Activated CD4-positive, alpha-beta memory T cell treated with anti-CD3 and anti-CD28 coated beads for 36 hours (primary cell): Measurements from ENCODE around the gene STX2. TPM values are rescaled to one million over a fixed set of nuclear protein-coding genes. Genes with fewer than 3 reads are reported as not detected.
"Not testable (repeated sequence)": the region's sequence is repeated elsewhere in the genome, so short reads cannot be mapped to it uniquely, and the experiment has no call there.

Source experiments
- CTCF ChIA-PET: fragments of 350-600 bp; sonication (Branson Sonifier 250); formaldehyde crosslinking; loops from one replicate; lab custom pipeline; 2021; ENCODE audit warnings: antibody characterized with exemption, inconsistent platforms; lab: Charles Lee
- POLR2A ChIA-PET: fragments of 350-600 bp; sonication (Branson Sonifier 250); formaldehyde crosslinking; loops from one replicate; lab custom pipeline; 2021; ENCODE audit warnings: antibody characterized with exemption; lab: Charles Lee
- DNase-seq: peaks from one replicate; pipeline ENCODE4 v3.0.0-alpha.2; 2020
- H3K27ac Mint-ChIP-seq: one replicate; pipeline ENCODE4 v1.8.0; 2021; ENCODE audit warnings: mixed read lengths
- H3K27me3 Mint-ChIP-seq: one replicate; pipeline ENCODE4 v1.8.0; 2021; ENCODE audit warnings: mixed read lengths
- H3K36me3 Mint-ChIP-seq: one replicate; pipeline ENCODE4 v1.8.0; 2021; ENCODE audit warnings: mixed read lengths
- H3K4me1 Mint-ChIP-seq: one replicate; pipeline ENCODE4 v1.8.0; 2021; ENCODE audit warnings: low read depth, mixed read lengths
- H3K4me3 Mint-ChIP-seq: one replicate; pipeline ENCODE4 v1.8.0; 2021; ENCODE audit warnings: mild to moderate bottlenecking, mixed read lengths
- H3K9me3 Mint-ChIP-seq: one replicate; pipeline ENCODE4 v1.8.0; 2021; ENCODE audit warnings: mixed read lengths
- intact Hi-C: fragments of 100-400 bp; cut with micrococcal nuclease; formaldehyde crosslinking; loops from one replicate; pipeline ENCODE4 v1.15.1; 2023
- total RNA-seq, 2 experiments: library from RNA; stranded (reverse); gene quantifications; one replicate each; pipeline ENCODE4 v1.2.3, GENCODE V29; 2021

STX2 gene
- total RNA-seq, 2 experiments from 2014 or later = 18.1 to 22.8 TPM

GRCh38 chr12:130863298-130863697, 24.2 kb upstream of the STX2 start:
- no peak overlapping the region for H3K4me3 Mint-ChIP-seq
- DNase-seq = no peak
- ChIA-PET POLR2A (no interaction called here), CTCF (no interaction called here)
- intact Hi-C loops = no loop called here
- H3K27ac Mint-ChIP-seq = no peak overlapping the region
- H3K27me3 Mint-ChIP-seq = no peaks in the 10 kb centered on the region
- peaks cover 6% of the 10 kb centered on the region for H3K4me1 Mint-ChIP-seq
- no peaks in the 10 kb centered on the region for H3K9me3 Mint-ChIP-seq
- H3K36me3 Mint-ChIP-seq = no peaks in the 10 kb centered on the region

GRCh38 chr12:130862771-130863170, 23.7 kb upstream of the STX2 start:
- H3K9me3 Mint-ChIP-seq, CTCF ChIA-PET, DNase-seq, H3K4me3 Mint-ChIP-seq, H3K4me1 Mint-ChIP-seq, H3K27me3 Mint-ChIP-seq, H3K36me3 Mint-ChIP-seq, H3K27ac Mint-ChIP-seq, intact Hi-C loops, POLR2A ChIA-PET: not testable (repeated sequence)

GRCh38 chr12:130862161-130862560, 23.1 kb upstream of the STX2 start:
- ChIA-PET CTCF (no interaction called here), POLR2A (no interaction called here)
- peaks cover 3% of the 10 kb centered on the region for H3K4me1 Mint-ChIP-seq
- DNase-seq = no peak
- intact Hi-C loops = no loop called here
- no peaks in the 10 kb centered on the region for H3K27me3 Mint-ChIP-seq
- H3K27ac Mint-ChIP-seq = no peak overlapping the region
- H3K9me3 Mint-ChIP-seq = peaks cover 6% of the 10 kb centered on the region
- no peak overlapping the region for H3K4me3 Mint-ChIP-seq
- H3K36me3 Mint-ChIP-seq = peaks cover under 1% of the 10 kb centered on the region

GRCh38 chr12:130860311-130860710, 21.3 kb upstream of the STX2 start:
- Mint-ChIP-seq H3K36me3 (peaks cover 5% of the 10 kb centered on the region), H3K4me3 (no peak overlapping the region), H3K9me3 (peaks cover 11% of the 10 kb centered on the region), H3K27ac (no peak overlapping the region), H3K4me1 (peaks cover 5% of the 10 kb centered on the region), H3K27me3 (peaks cover 3% of the 10 kb centered on the region)
- DNase-seq = no peak
- ChIA-PET CTCF (no interaction called here), POLR2A (no interaction called here)
- intact Hi-C loops = no loop called here

- POLR2A ChIA-PET = interaction anchor here (0.7 kb wide), 1 partner anchor 31 kb away, joined by 3 read pairs; no protein-coding TSS in a partner anchor
- no peak overlapping the region for H3K4me3 Mint-ChIP-seq
- H3K36me3 Mint-ChIP-seq = peaks cover 5% of the 10 kb centered on the region
These were observed 20.1 kb upstream of the STX2 start for GRCh38 chr12:130859161-130859560.

GRCh38 chr12:130858084-130858483, 19.0 kb upstream of the STX2 start:
- Mint-ChIP-seq H3K4me3 (no peak overlapping the region), H3K4me1 (peaks cover 5% of the 10 kb centered on the region), H3K27me3 (peaks cover 3% of the 10 kb centered on the region), H3K9me3 (peaks cover 11% of the 10 kb centered on the region), H3K36me3 (peaks cover 5% of the 10 kb centered on the region), H3K27ac (no peak overlapping the region)
- ChIA-PET POLR2A (no interaction called here), CTCF (interaction anchor here (1.2 kb wide), 1 partner anchor 13 kb away, joined by 5 read pairs; no protein-coding TSS in a partner anchor)
- intact Hi-C loops = no loop called here
- DNase-seq = no peak

More at GRCh38 chr12:130859161-130859560, 20.1 kb upstream of the STX2 start:
- H3K9me3 Mint-ChIP-seq = peaks cover 11% of the 10 kb centered on the region
- CTCF ChIA-PET = interaction anchor here (0.7 kb wide), 1 partner anchor 460 kb away, joined by 3 read pairs; no protein-coding TSS in a partner anchor
- no peak overlapping the region for H3K27ac Mint-ChIP-seq
- no peak for DNase-seq
- peaks cover 5% of the 10 kb centered on the region for H3K4me1 Mint-ChIP-seq
- intact Hi-C loops = no loop called here
- peaks cover 3% of the 10 kb centered on the region for H3K27me3 Mint-ChIP-seq

GRCh38 chr12:130856088-130856487, 17.0 kb upstream of the STX2 start:
- no peak overlapping the region for H3K27ac Mint-ChIP-seq
- intact Hi-C loops = no loop called here
- peaks cover 5% of the 10 kb centered on the region for H3K36me3 Mint-ChIP-seq
- peaks cover 3% of the 10 kb centered on the region for H3K27me3 Mint-ChIP-seq
- H3K9me3 Mint-ChIP-seq = peaks cover 11% of the 10 kb centered on the region
- peaks cover 5% of the 10 kb centered on the region for H3K4me1 Mint-ChIP-seq
- DNase-seq = no peak
- no peak overlapping the region for H3K4me3 Mint-ChIP-seq
- ChIA-PET CTCF (interaction anchor here (1.4 kb wide), 1 partner anchor 11 kb away, joined by 3 read pairs; no protein-coding TSS in a partner anchor), POLR2A (no interaction called here)

GRCh38 chr12:130850418-130851021, 11.5 kb upstream of the STX2 start:
- POLR2A ChIA-PET = no interaction called here
- no peak for DNase-seq
- peaks cover 1% of the 10 kb centered on the region for H3K27me3 Mint-ChIP-seq
- no peaks in the 10 kb centered on the region for H3K36me3 Mint-ChIP-seq
- no peaks in the 10 kb centered on the region for H3K4me1 Mint-ChIP-seq
- H3K27ac Mint-ChIP-seq = no peak overlapping the region
- no peaks in the 10 kb centered on the region for H3K9me3 Mint-ChIP-seq
- intact Hi-C loops = no loop called here
- H3K4me3 Mint-ChIP-seq = no peak overlapping the region
- CTCF ChIA-PET = interaction anchor here (0.8 kb wide), 1 partner anchor 11 kb away, joined by 3 read pairs; the partner anchor contains the start of gene STX2

GRCh38 chr12:130849561-130850417, 10.7 kb upstream of the STX2 start:
- no peaks in the 10 kb centered on the region for H3K9me3 Mint-ChIP-seq
- no peaks in the 10 kb centered on the region for H3K4me1 Mint-ChIP-seq
- POLR2A ChIA-PET = no interaction called here
- H3K4me3 Mint-ChIP-seq = no peak overlapping the region
- no peaks in the 10 kb centered on the region for H3K36me3 Mint-ChIP-seq
- no peak for DNase-seq
- H3K27me3 Mint-ChIP-seq = no peaks in the 10 kb centered on the region
- H3K27ac Mint-ChIP-seq = no peak overlapping the region
- intact Hi-C loops = no loop called here
- CTCF ChIA-PET = interaction anchor here (0.8 kb wide), 1 partner anchor 10 kb away, joined by 3 read pairs; the partner anchor contains the start of gene STX2

GRCh38 chr12:130848785-130849305, 9.8 kb upstream of the STX2 start:
- POLR2A ChIA-PET, H3K36me3 Mint-ChIP-seq: not testable (repeated sequence)

GRCh38 chr12:130848105-130848504, 9.1 kb upstream of the STX2 start:
- H3K9me3 Mint-ChIP-seq, H3K27ac Mint-ChIP-seq, H3K27me3 Mint-ChIP-seq, H3K4me3 Mint-ChIP-seq, H3K4me1 Mint-ChIP-seq, H3K36me3 Mint-ChIP-seq, POLR2A ChIA-PET, intact Hi-C loops, DNase-seq: not testable (repeated sequence)
- CTCF ChIA-PET = interaction anchor here (1.3 kb wide), 1 partner anchor 22 kb away, joined by 4 read pairs; no protein-coding TSS in a partner anchor

More at GRCh38 chr12:130848785-130849305, 9.8 kb upstream of the STX2 start:
- H3K27ac Mint-ChIP-seq, DNase-seq, H3K4me3 Mint-ChIP-seq, H3K27me3 Mint-ChIP-seq, intact Hi-C loops, H3K4me1 Mint-ChIP-seq, H3K9me3 Mint-ChIP-seq: not testable (repeated sequence)
- CTCF ChIA-PET = interaction anchor here (1.3 kb wide), 1 partner anchor 23 kb away, joined by 4 read pairs; no protein-coding TSS in a partner anchor

- H3K36me3 Mint-ChIP-seq = no peaks in the 10 kb centered on the region
- no peaks in the 10 kb centered on the region for H3K9me3 Mint-ChIP-seq
- CTCF ChIA-PET = no interaction called here
- no peaks in the 10 kb centered on the region for H3K4me1 Mint-ChIP-seq
- DNase-seq = no peak
- no peak overlapping the region for H3K4me3 Mint-ChIP-seq
- no peaks in the 10 kb centered on the region for H3K27me3 Mint-ChIP-seq
- POLR2A ChIA-PET = no interaction called here
- H3K27ac Mint-ChIP-seq = no peak overlapping the region
- intact Hi-C loops = no loop called here
These were observed 8.1 kb upstream of the STX2 start for GRCh38 chr12:130847112-130847511.
